GM12891 (cell line): ENCODE results near the gene MELTF.

Source experiments
- PAX5 ChIP-seq: IDR thresholded peaks from 2 replicates; pipeline ENCODE4 v1.6.1; 2011; ENCODE audit warnings: low read length, moderate library complexity, mild to moderate bottlenecking; ENCODE audit not compliant: insufficient read depth, severe bottlenecking
- POLR2A ChIP-seq: IDR thresholded peaks from 2 replicates; pipeline ENCODE4 v1.6.1; 2011; ENCODE audit warnings: low read depth, low read length, control low read depth
- POLR2AphosphoS5 ChIP-seq: IDR thresholded peaks from 2 replicates; pipeline ENCODE4 v1.6.1; 2011; ENCODE audit warnings: low read depth, low read length, control low read depth
- POU2F2 ChIP-seq: IDR thresholded peaks from 2 replicates; pipeline ENCODE4 v1.6.1; 2011; ENCODE audit warnings: low read depth, mild to moderate bottlenecking, control low read depth, low read length, moderate library complexity
- SPI1 ChIP-seq: IDR thresholded peaks from 2 replicates; pipeline ENCODE4 v1.6.1; 2011; ENCODE audit warnings: low read depth, low read length, control low read depth
- TAF1 ChIP-seq: IDR thresholded peaks from 2 replicates; pipeline ENCODE4 v1.6.1; 2011; ENCODE audit warnings: low read depth, low read length, control low read depth

DNA sequence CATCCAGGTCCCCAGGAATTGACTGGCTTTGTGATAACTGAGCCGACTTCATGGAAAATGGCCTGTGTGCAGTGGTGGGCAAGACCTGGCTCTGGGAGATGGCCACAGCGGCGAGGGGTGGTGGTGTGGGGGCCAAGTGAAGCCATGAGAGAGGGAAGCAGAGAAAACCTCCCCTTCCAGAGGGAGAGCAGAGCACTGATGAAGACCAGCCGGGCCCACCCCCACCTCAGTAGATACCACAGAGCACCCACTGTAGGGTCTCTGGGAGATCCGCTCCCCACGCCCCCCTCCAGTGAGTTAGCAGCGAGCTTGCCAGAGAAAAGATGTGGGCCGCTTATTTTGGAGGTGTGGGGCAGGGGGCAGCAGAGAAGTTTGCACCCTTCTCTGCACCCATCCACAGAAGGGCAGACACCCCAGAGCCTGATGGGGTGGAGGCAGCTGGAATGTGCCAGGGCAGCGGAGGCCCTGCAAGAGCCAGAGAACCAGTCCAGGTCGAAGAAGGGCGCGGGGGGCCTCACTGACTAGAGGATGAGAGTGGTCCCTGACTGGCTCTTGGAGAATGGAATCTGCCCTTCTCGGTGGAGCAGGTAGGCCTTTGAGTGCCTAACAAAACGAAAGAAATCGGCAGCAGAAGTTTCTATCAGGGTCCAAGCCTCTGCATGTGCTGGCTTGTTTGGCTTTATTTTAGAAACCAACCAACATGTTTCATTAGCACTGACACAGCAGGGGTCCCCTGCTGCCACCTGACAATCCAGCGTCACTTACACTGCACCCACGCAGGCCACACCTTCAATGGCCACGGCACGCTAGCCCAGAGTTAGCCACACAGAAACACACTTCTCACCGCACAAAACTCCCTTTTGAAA, 28.3 kb downstream of the MELTF start:
- TF ChIP-seq POLR2A (no peak), POLR2AphosphoS5 (no peak), SPI1 (no peak), TAF1 (no peak), POU2F2 (no peak), PAX5 (no peak)
